ENCODE data around the gene VGLL4. TPM values are rescaled to one million over a fixed set of nuclear protein-coding genes. Genes with fewer than 3 reads are reported as not detected.

VGLL4 gene
- total RNA-seq, 1 experiment from 2014 or later: 26.9 TPM

DNA sequence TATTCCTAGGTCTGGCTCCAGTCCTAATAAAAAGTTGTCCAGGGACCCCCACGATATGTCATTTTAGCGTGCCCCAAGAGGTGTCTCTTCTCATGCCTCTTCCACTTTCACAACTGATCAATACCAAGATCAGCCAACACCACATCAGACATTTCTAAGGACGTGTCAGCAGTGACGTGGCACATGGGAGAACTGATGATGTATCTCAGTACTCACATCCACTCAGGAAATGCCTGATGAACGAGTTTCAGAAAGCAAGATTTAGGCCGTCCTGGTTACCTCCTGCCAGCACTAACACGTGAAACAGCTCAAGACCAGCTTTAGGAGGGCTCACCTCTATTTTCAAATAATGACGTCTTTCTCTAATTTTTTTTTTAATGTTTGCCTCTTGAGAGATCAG, 19.6 kb downstream of the VGLL4 start:
- Histone ChIP-seq H2AFZ (ENCODE audit: low read depth, low read length, poor library complexity, severe bottlenecking) (no peak overlapping the region), H3K36me3 (ENCODE audit: control insufficient read depth in 1 of 2, insufficient read depth in 2 of 2, low read length in 2 of 2) (no peaks in the 10 kb centered on the region), H3K9me3 (ENCODE audit: control insufficient read depth in 1 of 2, insufficient read depth in 1 of 2, low read depth in 1 of 2, low read length in 2 of 2) (no peaks in the 10 kb centered on the region), H3K4me3 (replicated peaks in 1 of 2; ENCODE audit: low read depth in 1 of 2, low read length in 2 of 2) (no peak overlapping the region), H3K4me1 (ENCODE audit: control insufficient read depth in 1 of 2, insufficient read depth in 2 of 2, low read length in 2 of 2) (no peaks in the 10 kb centered on the region), H3K9ac (ENCODE audit: low read length) (no peak overlapping the region), H3K27me3 (ENCODE audit: insufficient read depth, low read length) (no peaks in the 10 kb centered on the region), H3K4me2 (ENCODE audit: low read length) (no peak overlapping the region), H3K9me2 (ENCODE audit: insufficient read depth) (no peaks in the 10 kb centered on the region), H3K27ac (ENCODE audit: low read depth, low read length) (no peak overlapping the region), H4K20me1 (ENCODE audit: insufficient read depth) (no peaks in the 10 kb centered on the region), H3K79me2 (ENCODE audit: insufficient read depth, low read length) (peaks cover 67% of the 10 kb centered on the region)
- ChIA-PET RAD21 (ENCODE audit: low non-redundant PET in 1 of 2, low total read pairs in 2 of 2, uncharacterized antibody in 2 of 2, unreplicated experiment in 2 of 2) (no interaction called here), CTCF (no interaction called here), POLR2A (no interaction called here)
- DNase-seq (ENCODE audit: low read depth, low spot score) (no peak), ATAC-seq (no peak)
- no TSS peak for BruUV-seq (replicated peaks)
- TF ChIP-seq TCF7L2 (IDR thresholded peaks at IDR 0.05; ENCODE audit: borderline replicate concordance, extremely low read depth, insufficient read depth, insufficient read length): no peak
- TF ChIP-seq CBX3 (IDR thresholded peaks at IDR 0.05; ENCODE audit: low read depth): no peak
- no peak for TF ChIP-seq EGR1 (IDR thresholded peaks at IDR 0.05; ENCODE audit: low read depth)
- TF ChIP-seq ATF3 (IDR thresholded peaks at IDR 0.05): no peak
- TF ChIP-seq CTCF (IDR thresholded peaks at IDR 0.05 in 2 of 3, conservative IDR thresholded peaks at IDR 0.05 in 1 of 3; ENCODE audit: borderline replicate concordance in 1 of 3, insufficient read depth in 1 of 3, low read depth in 2 of 3, low read length in 2 of 3): no peak
- no peak for TF ChIP-seq EZH2phosphoT487 (IDR thresholded peaks at IDR 0.05; ENCODE audit: borderline replicate concordance)
- TF ChIP-seq YY1 (IDR thresholded peaks at IDR 0.05; ENCODE audit: extremely low read depth, insufficient replicate concordance, low read depth, low read length): no peak
- no peak for TF ChIP-seq FOSL1 (IDR thresholded peaks at IDR 0.05; ENCODE audit: low read depth)
- no peak for TF ChIP-seq REST (IDR thresholded peaks at IDR 0.05; ENCODE audit: low read depth)
- no peak for TF ChIP-seq SP1 (IDR thresholded peaks at IDR 0.05; ENCODE audit: low read depth)
- TF ChIP-seq POLR2A (IDR thresholded peaks at IDR 0.05; ENCODE audit: borderline replicate concordance, extremely low read depth, insufficient read depth, insufficient read length): no peak
- TF ChIP-seq EZH2 (IDR thresholded peaks at IDR 0.05): no peak
- no peak for TF ChIP-seq ELF1 (IDR thresholded peaks at IDR 0.05; ENCODE audit: borderline replicate concordance, low read depth)
- TF ChIP-seq SRF (IDR thresholded peaks at IDR 0.05; ENCODE audit: low read depth): no peak
- intact Hi-C loops (cut with micrococcal nuclease): no loop called here
